NOMO-1 treated with dmso at 0.1 percent for 144 hours (cell line): ENCODE data around the gene UFC1.
A peak's percentile ranks its signal among the peaks of the same experiment; 100 is the strongest.

Experiments used
- DNase-seq: peaks from one replicate; lab custom pipeline; 2025; ENCODE audit not compliant: unreplicated experiment; lab: John Stamatoyannopoulos, UW

UFC1 gene

DNA sequence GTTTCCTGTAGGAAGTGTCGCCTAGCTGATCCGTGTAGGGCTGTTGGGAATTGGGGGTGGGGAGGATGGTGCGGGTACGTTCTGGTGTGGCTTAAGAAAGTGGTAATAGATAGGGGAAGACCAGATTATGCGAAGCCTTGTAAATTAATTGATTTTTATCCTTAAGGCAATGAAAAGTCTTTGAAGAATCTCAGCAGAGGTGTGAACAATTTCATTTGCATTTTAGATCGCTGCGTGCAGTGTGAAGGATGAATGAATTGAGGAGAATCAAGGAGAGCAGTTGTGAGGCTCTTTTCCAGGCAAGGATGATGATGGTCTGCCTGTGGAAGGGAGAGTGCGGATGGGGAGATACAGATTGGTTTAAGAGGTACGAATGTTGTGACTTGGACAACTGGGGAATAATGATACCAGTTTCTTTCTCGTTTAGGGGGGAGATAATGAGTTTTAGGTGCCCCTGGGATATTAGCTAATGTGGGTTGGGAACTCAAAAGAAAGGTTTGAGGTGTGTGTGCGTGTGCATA is 20.5 kb upstream of the UFC1 start:
- DNase-seq: no peak

DNA sequence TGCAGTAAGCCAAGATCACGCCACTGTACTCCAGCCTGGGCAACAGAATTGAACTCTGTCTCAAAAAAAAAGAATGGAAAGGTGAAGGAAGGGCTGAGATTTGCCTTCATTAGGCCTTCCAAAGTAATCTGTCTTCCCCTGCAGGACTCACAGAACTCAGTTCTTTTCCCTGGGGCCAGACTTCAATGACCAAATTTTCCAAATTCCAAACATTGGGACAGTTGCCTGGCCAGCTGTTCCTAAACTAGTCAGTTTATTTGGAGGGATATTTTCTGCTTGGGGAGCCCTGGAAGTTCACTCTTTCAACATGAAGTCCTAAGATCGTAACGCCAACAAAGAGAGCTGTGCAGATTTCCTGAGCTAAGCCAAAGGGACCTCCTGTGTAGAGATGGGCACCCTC is 15.9 kb upstream of the UFC1 start:
- no peak for DNase-seq

DNA sequence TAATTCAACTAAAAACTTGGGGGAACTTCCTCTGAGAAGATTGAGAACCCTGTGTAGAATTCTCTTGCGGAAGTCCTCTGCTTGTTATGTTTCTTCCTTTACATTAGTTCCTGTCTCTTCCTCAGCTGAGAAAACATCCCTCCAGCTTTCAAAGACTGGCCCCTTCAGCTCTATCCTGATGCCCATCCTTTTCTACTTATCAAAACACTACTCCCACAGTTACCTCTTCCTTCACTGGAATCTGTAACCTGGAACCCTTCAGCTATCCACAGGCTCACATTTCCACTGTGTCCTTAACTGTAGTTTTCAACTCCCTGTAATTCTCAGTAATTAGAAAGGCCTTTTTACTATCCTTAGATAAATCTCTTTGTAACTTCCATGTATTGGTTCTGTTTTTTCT is 15.3 kb upstream of the UFC1 start:
- no peak for DNase-seq

DNA sequence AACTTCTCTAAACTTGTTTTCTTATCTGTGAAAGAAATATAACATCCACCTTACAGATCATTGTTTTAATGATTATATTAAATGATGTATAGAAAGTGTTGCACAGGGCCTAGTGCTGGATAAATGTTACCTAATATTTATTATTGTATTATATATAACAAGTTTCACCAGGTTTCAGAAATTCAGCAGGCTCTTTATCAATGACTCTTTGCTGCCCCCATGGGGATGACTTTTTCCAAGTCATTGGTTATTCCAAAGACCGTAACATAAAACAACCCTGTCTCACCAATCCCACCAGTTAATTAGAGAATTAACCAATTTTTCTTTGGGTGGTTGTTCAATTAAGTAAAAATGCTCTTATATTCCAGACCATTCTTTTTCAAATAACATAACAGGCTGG is 14.0 kb upstream of the UFC1 start:
- no peak for DNase-seq

DNA sequence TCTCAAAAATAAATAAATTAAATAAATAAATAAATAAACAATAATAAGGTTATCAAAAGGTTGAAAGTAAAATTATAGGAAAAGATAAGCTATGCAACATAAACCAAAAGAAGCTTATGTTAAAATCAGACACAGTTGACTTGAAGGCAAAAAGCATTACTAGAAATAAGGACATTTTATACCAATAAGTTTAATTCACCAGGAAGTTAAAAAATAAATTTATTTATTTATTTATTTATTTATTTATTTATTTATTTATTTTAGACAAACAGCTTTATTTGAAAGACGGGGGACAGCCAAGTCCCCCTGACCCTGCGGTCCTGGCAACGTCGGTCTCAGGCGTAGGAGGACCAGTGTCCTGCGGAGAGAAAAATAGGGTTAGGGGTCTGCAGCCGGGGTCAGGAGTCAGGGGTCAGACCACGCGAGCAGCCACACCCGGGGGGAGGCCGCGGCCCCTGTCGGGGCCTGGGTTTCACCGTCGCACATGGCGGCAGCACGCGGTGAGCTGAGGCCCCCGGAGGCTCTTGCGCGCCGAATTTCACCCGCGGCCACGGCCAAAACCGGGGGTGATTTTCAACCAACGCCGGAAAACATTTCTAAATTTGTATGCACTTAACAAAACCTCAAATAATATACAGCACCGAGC is 12.9 kb upstream of the UFC1 start:
- DNase-seq: no peak

DNA sequence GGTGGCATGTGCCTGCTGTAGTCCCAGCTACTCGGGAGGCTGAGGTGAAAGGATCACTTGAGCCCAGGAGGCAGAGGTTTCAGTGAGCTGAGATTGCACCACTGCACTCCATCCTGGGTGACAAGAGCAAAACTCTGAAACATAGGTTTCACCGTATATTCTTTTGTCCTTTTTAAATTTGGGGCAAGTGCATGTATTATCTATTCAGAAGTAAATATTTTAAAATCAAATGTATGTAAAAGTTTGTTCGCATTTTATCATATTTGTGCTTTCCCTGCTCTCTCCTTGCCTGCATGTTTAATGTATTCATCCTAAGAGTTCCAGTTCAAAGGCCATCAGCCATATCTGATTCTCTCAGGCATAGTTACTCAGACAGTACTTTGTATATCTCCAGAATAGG is 7.9 kb upstream of the UFC1 start:
- no peak for DNase-seq

DNA sequence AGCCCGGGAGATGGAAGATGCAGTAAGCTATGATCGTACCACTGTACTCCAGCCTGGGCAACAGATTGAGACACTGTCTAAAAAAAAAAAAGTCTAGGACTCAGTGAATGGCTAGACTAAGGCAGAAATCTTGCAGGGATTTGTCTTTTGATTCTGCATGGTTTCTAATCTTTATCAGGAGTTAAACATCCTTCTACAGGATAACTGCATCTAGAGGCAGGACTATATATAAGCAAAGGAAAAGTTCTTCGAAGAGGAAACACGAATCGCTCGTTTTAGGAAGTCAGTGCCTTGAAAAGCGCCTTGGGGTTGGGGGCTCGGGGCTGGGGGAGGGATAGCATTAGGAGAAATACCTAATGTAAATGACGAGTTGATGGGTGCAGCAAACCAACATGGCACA is 602 bp upstream of the UFC1 start:
- no peak for DNase-seq

DNA sequence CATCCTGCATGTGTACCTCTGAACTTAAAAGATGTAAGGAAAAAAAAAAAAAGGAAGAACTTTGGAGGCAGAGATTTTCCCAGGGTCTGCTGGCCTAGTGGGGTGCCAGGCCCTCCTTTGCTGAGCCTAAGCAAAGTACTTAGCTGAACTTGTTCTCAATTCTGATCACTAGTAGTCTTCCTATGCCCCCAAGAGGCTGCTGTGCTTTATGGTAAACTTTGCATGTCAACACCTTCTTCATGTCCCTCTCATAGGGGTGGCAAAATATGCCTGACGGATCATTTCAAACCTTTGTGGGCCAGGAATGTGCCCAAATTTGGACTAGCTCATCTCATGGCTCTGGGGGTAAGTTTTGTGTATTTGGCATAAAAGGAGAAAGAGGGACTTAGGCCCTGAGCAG is 4.1 kb downstream of the UFC1 start:
- no peak for DNase-seq

DNA sequence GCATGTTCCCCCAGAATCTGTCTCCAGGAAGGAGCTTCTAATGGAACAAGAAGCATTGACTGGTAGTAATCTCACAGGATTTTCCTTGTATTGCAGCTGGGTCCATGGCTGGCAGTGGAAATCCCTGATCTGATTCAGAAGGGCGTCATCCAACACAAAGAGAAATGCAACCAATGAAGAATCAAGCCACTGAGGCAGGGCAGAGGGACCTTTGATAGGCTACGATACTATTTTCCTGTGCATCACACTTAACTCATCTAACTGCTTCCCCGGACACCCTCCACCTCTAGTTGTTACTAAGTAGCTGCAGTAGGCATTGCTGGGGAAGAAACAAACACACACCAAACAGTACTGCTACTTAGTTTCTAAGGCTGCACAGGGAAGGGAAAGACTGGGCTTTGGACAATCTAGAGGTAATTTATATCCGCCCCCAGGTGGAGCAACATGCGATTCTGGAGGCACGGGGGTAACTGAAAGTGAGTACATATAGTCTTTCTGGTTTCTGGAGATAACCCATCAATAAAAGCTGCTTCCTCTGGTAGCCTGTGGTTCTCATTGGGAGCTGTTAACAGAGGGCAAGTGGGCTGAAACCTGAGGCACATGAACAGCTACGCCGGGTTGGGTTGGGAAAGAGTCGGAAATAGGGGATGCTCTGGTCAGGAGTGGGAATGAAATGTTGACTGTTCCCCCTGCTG is 4.7 kb downstream of the UFC1 start:
- no peak for DNase-seq

DNA sequence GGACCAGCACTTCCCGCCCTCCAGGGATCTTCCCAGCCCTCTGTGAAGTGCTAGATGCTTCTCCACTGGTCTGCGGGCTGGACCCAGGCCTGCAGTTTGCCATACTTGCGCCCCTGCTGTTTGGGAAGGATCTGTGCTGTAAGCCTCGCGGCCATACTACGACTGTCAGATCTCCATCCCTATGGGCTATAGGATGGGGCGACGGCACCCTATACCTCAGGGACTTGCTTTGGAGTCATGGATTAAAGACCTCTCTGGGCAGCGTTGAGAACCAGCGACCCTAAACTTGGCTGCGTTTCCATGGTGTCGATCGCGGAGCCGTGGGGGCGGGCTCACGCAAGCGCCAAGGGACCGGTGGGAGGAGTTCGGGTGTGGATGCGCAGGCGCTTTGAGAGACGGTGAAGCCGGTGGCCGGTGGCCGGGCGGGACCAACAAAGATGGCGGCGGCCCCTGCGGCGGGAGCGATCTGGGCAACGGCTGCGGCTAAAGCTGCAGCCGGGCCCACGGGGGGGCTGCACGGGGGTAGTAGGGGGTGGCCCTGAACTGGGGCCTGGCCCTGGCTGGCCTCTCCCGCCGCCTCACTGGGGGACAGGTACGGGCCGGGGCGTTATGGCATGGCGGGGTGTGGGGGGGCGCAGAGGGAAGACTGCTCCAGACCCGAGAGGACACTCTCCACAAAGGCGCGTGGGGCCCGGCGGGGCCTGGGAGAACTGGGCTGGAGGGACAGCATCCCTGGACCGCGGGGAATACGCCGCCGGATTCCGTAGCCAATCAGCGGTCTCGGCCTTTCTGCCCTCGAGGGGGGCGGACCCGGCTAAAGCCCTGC is 5.5 kb downstream of the UFC1 start, which contains the start of gene USP21:
Gene USP21 (plus strand): TSS at position 414 of the 826 bp plus-strand sequence. CDS start 1,141 bp downstream, outside the sequence.
- peak; percentile 84 for DNase-seq

DNA sequence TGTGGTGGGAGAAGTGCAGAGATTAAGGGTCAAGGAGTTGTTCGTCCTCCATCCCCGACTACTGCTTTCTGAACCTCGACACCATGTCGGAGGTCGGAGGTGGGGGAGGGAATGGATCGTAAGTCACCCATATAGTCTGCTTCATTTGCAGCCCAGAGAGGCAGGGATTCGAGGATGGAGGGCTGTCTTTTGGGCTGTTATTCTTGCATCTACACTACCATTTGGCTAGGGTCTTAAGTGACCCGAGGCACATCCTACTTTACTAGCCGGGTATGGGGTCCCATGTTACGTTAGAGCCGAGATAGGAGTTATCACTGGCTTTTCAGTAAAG is 6.1 kb downstream of the UFC1 start:
- DNase-seq: no peak

DNA sequence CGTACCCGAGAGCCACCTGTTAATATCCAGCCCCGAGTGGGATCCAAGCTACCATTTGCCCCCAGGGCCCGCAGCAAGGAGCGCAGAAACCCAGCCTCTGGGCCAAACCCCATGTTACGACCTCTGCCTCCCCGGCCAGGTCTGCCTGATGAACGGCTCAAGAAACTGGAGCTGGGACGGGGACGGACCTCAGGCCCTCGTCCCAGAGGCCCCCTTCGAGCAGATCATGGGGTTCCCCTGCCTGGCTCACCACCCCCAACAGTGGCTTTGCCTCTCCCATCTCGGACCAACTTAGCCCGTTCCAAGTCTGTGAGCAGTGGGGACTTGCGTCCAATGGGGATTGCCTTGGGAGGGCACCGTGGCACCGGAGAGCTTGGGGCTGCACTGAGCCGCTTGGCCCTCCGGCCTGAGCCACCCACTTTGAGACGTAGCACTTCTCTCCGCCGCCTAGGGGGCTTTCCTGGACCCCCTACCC is 6.9 kb downstream of the UFC1 start:
- no peak for DNase-seq

DNA sequence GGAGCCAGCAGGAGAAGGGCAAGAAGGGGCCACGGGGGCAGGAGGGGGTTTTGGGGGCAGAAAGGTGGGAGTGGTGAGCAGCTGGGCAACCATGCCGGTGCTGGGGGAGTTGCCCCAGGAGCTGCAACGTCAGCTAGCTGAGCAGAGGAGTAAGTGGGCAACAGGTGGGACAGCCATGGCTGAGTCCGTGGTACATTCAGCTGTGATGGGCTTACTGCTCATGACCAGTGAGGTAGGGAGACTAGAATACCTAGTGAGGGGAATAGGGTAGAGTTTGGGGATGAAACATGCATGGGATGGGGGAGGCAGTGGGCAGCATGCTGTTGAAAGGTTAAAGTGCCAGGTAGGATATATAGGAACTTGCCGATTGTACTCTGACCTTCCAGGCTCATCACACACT is 7.9 kb downstream of the UFC1 start:
- DNase-seq: no peak

DNA sequence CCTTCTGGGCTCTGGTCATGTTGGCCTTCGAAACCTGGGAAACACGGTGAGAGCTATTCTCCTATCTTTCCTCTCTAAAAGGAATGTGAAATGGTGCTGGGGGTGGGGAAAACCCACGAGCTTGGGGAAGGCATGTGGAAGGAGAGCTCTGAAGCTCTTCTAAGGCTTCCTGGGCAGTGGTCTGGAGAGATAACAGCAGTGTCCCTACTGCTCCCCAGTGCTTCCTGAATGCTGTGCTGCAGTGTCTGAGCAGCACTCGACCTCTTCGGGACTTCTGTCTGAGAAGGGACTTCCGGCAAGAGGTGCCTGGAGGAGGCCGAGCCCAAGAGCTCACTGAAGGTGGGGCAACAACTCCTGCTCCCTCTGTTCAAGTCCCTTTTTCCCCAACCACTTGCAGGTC is 8.3 kb downstream of the UFC1 start:
- DNase-seq: no peak

DNA sequence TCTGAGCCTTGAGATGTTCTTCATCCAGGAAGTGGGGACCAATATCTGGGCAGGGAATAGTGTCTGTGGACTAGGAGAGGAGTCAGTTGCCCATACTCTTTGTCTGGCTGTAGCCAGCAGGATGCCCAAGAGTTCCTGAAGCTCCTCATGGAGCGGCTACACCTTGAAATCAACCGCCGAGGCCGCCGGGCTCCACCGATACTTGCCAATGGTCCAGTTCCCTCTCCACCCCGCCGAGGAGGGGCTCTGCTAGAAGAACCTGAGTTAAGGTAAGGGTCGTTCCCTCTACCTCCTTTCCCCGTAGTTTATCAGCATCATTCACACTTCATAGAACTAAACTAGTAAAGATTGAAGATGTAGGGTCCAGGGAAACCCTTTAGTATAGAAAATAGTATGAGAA is 9.0 kb downstream of the UFC1 start:
- DNase-seq: no peak

DNA sequence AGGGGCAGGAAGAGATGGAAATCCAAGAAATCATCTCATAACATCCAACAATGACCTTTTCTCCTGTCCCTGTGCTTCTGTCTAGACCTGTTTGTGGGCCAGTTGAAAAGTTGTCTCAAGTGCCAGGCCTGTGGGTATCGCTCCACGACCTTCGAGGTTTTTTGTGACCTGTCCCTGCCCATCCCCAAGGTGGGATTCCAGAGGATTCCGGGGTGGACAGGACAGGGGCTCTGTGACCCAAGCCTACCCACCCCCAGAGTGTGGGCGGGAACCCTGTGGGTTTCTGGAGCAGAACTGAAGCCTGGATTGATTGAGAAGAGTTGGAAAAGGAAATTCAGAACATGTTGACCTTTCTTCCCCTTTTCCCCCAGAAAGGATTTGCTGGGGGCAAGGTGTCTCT is 10.0 kb downstream of the UFC1 start:
- no peak for DNase-seq

DNA sequence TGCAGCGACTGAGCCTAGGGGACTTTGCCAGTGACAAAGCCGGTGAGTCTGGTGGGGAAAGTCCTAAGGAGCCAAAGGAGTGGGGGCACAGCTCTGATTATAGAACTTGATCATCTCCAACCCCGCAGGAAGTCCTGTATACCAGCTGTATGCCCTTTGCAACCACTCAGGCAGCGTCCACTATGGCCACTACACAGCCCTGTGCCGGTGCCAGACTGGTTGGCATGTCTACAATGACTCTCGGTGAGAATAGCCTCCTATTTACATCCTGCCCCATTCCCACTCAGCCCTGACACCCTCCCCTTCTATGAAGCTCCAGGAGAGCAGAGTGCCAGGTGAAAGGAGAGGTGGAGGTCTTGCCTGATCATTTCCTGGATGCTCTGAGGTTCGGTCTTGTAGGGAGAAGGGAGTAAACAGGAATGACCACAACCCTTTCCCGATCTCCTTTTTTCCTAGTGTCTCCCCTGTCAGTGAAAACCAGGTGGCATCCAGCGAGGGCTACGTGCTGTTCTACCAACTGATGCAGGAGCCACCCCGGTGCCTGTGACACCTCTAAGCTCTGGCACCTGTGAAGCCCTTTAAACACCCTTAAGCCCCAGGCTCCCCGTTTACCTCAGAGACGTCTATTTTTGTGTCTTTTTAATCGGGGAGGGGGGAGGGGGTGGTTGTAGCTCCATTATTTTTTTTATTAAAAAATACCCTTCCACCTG is 11.3 kb downstream of the UFC1 start:
- DNase-seq: no peak

DNA sequence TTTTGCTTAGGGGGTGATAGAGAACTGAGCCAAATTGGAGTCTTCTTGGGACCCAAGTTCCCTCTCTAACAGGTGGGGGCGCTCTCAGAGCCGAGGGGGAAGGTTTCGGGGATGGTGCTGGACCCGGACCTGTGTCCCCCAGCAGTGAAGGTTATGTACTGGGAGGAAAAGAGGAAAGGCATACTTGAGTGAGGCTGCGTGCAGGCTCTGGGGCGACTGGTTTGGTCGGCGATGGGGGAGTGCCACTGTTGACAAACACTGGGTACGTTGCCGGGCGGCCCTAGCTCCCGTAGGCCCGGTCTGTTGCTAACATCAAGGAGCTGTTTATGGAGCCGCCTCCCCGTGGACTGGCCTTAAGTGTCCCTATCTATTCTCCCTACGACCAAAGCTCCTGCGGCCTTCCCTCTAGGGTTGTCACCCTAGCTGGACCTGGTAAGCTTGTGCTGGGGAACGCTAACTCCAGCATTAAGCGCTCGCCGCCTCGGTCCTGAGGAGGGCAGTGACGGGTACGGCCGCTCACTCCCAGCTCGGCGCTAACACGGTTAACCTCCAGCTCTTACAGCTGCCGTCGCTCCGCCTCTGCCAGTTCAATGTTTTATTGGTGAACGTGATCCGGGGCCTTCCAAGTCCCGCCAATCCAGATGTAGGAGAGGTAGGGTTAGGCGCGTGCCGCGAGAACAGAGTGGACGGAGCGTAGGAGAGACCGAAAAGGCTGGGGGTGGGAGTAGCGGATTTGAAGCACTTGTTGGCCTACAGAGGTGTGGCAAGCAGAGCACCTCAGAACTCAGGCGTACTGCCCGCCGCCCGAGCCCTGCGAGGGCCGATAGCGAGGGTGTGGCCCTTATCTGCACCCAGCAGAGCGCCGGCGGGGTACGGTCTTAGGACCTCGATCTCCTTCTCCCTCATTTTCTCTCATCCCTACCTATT is 12.2 kb downstream of the UFC1 start, which contains the start of gene PPOX:
Gene PPOX (plus strand): TSS at position 685 of the 927 bp plus-strand sequence. CDS start 422 bp downstream, outside the sequence.
- peak; percentile 99 for DNase-seq

DNA sequence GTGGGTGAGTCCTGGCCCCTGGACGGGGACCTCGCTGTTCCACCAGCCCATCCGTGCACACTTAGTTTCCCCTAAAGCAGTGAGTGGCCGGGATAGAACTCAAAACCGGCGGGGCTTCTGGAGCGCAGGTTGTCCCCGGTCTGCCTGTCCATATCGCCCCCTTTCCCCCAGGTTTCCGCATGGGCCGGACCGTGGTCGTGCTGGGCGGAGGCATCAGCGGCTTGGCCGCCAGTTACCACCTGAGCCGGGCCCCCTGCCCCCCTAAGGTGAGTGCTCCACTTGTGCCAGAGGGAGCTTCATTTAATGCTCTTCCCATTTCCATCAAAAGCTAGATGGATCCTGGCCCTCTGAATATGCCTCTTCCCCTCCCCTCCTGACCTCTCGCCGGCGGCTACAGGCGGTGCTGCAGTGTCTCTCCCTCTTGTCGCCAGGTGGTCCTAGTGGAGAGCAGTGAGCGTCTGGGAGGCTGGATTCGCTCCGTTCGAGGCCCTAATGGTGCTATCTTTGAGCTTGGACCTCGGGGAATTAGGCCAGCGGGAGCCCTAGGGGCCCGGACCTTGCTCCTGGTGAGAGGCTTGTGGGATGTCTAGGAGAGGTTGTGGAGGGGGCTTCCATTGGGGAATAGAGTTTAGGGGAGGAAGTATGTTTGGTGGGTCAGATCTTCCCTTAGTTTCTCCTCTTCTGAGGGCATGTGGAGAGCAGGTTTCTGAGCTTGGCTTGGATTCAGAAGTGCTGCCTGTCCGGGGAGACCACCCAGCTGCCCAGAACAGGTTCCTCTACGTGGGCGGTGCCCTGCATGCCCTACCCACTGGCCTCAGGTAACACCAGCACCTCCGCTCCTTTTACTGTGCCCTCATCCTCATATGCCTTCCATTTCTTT is 13.1 kb downstream of the UFC1 start:
- DNase-seq: no peak
